ENCODE data around the gene MESP2. TPM values are rescaled to one million over a fixed set of nuclear protein-coding genes. Genes with fewer than 3 reads are reported as not detected.

Gene MESP2
- total RNA-seq, 1 experiment from 2014 or later = 0.70 TPM

DNA sequence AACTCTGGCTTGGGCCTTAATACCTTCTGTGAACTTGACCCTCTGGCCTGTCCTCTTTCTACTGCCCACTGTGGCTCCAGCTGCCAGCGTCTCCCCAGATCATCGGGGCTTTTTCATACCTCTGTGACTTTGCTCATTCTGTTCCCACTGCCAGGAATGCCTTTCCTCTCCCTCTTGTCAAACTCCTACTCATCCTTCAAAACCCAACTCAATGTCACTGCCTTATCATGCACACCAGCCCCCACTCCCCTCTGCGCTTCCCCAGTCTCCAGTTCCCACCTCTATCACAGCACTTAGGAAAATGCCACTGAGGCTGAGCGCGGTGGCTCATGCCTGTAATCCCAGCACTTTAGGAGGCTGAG lies 33.6 kb downstream of the MESP2 start:
- no peaks in the 10 kb centered on the region for H3K9me3 Mint-ChIP-seq (ENCODE audit: unreplicated experiment)
- no peaks in the 10 kb centered on the region for H3K36me3 ChIP-seq (ENCODE audit: control insufficient read depth, insufficient read depth, low read length)
- no peak for DNase-seq
- H3K4me3 ChIP-seq (ENCODE audit: low read depth, low read length) = no peak overlapping the region
- H3K4me1 Mint-ChIP-seq (ENCODE audit: low read depth, unreplicated experiment) = peaks cover 4% of the 10 kb centered on the region
- H3K27me3 ChIP-seq (replicated peaks; ENCODE audit: control insufficient read depth, insufficient read depth, low read length) = no peaks in the 10 kb centered on the region
- H3K36me3 Mint-ChIP-seq (ENCODE audit: insufficient read depth, unreplicated experiment) = no peaks in the 10 kb centered on the region
- intact Hi-C loops (cut with micrococcal nuclease; ENCODE audit: unreplicated experiment) = no loop called here
- TF ChIP-seq, protein P1, sequence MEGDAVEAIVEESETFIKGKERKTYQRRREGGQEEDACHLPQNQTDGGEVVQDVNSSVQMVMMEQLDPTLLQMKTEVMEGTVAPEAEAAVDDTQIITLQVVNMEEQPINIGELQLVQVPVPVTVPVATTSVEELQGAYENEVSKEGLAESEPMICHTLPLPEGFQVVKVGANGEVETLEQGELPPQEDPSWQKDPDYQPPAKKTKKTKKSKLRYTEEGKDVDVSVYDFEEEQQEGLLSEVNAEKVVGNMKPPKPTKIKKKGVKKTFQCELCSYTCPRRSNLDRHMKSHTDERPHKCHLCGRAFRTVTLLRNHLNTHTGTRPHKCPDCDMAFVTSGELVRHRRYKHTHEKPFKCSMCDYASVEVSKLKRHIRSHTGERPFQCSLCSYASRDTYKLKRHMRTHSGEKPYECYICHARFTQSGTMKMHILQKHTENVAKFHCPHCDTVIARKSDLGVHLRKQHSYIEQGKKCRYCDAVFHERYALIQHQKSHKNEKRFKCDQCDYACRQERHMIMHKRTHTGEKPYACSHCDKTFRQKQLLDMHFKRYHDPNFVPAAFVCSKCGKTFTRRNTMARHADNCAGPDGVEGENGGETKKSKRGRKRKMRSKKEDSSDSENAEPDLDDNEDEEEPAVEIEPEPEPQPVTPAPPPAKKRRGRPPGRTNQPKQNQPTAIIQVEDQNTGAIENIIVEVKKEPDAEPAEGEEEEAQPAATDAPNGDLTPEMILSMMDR (IDR thresholded peaks at IDR 0.05; ENCODE audit: insufficient read depth in 1 of 2, low read depth in 1 of 2, low read length in 1 of 2, severe bottlenecking in 1 of 2, unreplicated experiment in 1 of 2) = no peak
- POLR2A ChIA-PET = no interaction called here
- no TSS peak for BruUV-seq (replicated peaks)
- CTCF ChIA-PET = no interaction called here
- H3K9me3 ChIP-seq = no peaks in the 10 kb centered on the region
- no peak overlapping the region for H3K4me3 Mint-ChIP-seq (ENCODE audit: unreplicated experiment)
- H3K4me1 ChIP-seq = peaks cover 23% of the 10 kb centered on the region
- no peak overlapping the region for H3K27ac Mint-ChIP-seq (ENCODE audit: unreplicated experiment)
- no peaks in the 10 kb centered on the region for H3K27me3 Mint-ChIP-seq (ENCODE audit: insufficient read depth, unreplicated experiment)

DNA sequence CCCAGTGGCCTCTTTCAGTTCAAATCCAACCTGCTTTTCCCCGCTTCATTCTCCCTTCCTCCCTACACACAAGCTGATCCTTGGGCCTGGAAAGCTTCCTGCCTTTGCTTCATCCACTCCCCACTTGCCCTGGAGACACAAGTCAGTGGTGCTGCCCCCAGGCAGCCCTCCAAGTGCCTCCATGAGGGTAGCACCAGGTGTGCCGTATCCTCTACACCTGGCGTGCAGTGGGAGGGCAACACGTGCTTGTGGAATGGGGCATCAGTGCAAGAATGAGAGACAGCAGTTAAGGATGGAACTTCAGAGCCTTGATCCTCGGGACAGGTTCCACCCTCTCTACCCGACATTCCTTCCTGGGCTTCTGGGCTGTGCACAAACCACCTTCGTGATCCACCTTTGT lies 34.7 kb downstream of the MESP2 start:
- no peaks in the 10 kb centered on the region for H3K27me3 ChIP-seq (replicated peaks; ENCODE audit: control insufficient read depth, insufficient read depth, low read length)
- intact Hi-C loops (cut with micrococcal nuclease; ENCODE audit: unreplicated experiment) = no loop called here
- Mint-ChIP-seq H3K9me3 (ENCODE audit: unreplicated experiment) (no peaks in the 10 kb centered on the region), H3K4me3 (ENCODE audit: unreplicated experiment) (no peak overlapping the region), H3K27me3 (ENCODE audit: insufficient read depth, unreplicated experiment) (no peaks in the 10 kb centered on the region), H3K4me1 (ENCODE audit: low read depth, unreplicated experiment) (peaks cover 4% of the 10 kb centered on the region), H3K36me3 (ENCODE audit: insufficient read depth, unreplicated experiment) (no peaks in the 10 kb centered on the region), H3K27ac (ENCODE audit: unreplicated experiment) (no peak overlapping the region)
- ChIA-PET CTCF (no interaction called here), POLR2A (no interaction called here)
- TF ChIP-seq, protein P1 (IDR thresholded peaks at IDR 0.05; ENCODE audit: insufficient read depth in 1 of 2, low read depth in 1 of 2, low read length in 1 of 2, severe bottlenecking in 1 of 2, unreplicated experiment in 1 of 2) = no peak
- peaks cover 7% of the 10 kb centered on the region for H3K9me3 ChIP-seq
- H3K4me1 ChIP-seq = peaks cover 23% of the 10 kb centered on the region
- no TSS peak for BruUV-seq (replicated peaks)
- H3K4me3 ChIP-seq (ENCODE audit: low read depth, low read length) = no peak overlapping the region
- no peak for DNase-seq
- no peaks in the 10 kb centered on the region for H3K36me3 ChIP-seq (ENCODE audit: control insufficient read depth, insufficient read depth, low read length)

DNA sequence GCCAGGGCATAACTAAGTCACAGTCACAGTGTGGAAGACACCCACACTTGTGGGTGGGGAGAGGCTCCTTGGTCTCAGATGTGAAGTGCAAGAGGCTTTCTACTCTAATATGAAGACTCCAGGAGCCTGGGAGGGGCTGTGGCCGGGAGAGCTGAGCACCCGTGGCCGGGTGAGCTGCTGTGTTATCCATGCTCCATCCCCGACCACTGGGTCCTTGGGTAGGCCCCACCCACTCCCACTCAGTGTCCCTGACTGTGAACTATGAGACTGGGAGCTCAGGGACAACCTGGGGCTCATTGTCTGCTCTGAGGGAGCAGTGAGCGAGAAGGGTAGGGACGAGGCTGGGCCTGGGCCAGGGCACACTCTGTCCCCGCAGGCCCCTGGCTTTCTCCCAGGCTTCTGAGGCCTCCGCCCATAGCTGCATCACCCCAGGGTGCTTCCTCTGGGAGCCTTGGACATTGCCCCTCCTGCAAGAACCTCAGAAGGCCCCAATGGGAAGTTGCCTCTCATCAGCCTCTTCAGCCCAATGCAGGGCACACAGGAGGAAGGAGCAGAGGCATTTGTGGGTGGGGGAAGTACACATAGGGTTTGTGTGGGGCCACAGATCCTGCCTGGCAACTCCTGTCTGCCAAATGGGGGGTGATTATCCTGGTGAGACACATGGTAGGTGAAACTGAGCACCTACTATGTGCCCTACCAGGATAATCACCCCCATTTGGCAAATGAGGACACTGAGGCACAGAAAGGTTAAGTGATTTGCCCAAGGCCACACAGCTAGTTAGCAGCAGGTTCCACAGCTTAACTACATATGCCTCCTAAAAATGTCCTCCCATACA lies 36.1 kb downstream of the MESP2 start:
- DNase-seq = no peak
- Mint-ChIP-seq H3K9me3 (ENCODE audit: unreplicated experiment) (no peaks in the 10 kb centered on the region), H3K27ac (ENCODE audit: unreplicated experiment) (no peak overlapping the region), H3K27me3 (ENCODE audit: insufficient read depth, unreplicated experiment) (no peaks in the 10 kb centered on the region), H3K4me3 (ENCODE audit: unreplicated experiment) (no peak overlapping the region), H3K4me1 (ENCODE audit: low read depth, unreplicated experiment) (peaks cover 4% of the 10 kb centered on the region), H3K36me3 (ENCODE audit: insufficient read depth, unreplicated experiment) (no peaks in the 10 kb centered on the region)
- BruUV-seq (replicated peaks) = no TSS peak
- H3K27me3 ChIP-seq (replicated peaks; ENCODE audit: control insufficient read depth, insufficient read depth, low read length) = no peaks in the 10 kb centered on the region
- peaks cover 11% of the 10 kb centered on the region for H3K4me1 ChIP-seq
- CTCF ChIA-PET = no interaction called here
- intact Hi-C loops (cut with micrococcal nuclease; ENCODE audit: unreplicated experiment) = no loop called here
- H3K9me3 ChIP-seq = peaks cover 8% of the 10 kb centered on the region
- POLR2A ChIA-PET = no interaction called here
- H3K4me3 ChIP-seq (ENCODE audit: low read depth, low read length) = no peak overlapping the region
- no peaks in the 10 kb centered on the region for H3K36me3 ChIP-seq (ENCODE audit: control insufficient read depth, insufficient read depth, low read length)
- TF ChIP-seq, protein P1 (IDR thresholded peaks at IDR 0.05; ENCODE audit: insufficient read depth in 1 of 2, low read depth in 1 of 2, low read length in 1 of 2, severe bottlenecking in 1 of 2, unreplicated experiment in 1 of 2) = no peak

All from Caco-2 (cell line).